HG02623 (cell line): ENCODE data around the gene FBXO24.

Experiments used
- ATAC-seq: cut with Tn5 transposase; IDR thresholded peaks from one replicate; pipeline ENCODE4 v1.9.1; 2021; ENCODE audit warnings: moderate library complexity; ENCODE audit not compliant: unreplicated experiment

FBXO24 gene

GRCh38 chr7:100589341-100589947 is 3.3 kb downstream of the FBXO24 start:
- no peak for ATAC-seq

- ATAC-seq = no peak
These were observed 4.1 kb downstream of the FBXO24 start for GRCh38 chr7:100590077-100590737.

GRCh38 chr7:100591596-100591995 is 5.5 kb downstream of the FBXO24 start:
- ATAC-seq = no peak

GRCh38 chr7:100595188-100595587 is 9.1 kb downstream of the FBXO24 start:
- no peak for ATAC-seq

GRCh38 chr7:100598425-100598824 is 12.3 kb downstream of the FBXO24 start:
- ATAC-seq = no peak

- ATAC-seq = no peak
These were observed 14.0 kb downstream of the FBXO24 start for GRCh38 chr7:100599911-100600729.

- ATAC-seq = no peak
These were observed 14.6 kb downstream of the FBXO24 start for GRCh38 chr7:100600730-100601038.

GRCh38 chr7:100602889-100603725 is 17.0 kb downstream of the FBXO24 start:
- ATAC-seq = no peak

GRCh38 chr7:100603726-100604027 is 17.5 kb downstream of the FBXO24 start:
- no peak for ATAC-seq

- ATAC-seq = peak; percentile 46
These were observed 18.2 kb downstream of the FBXO24 start for GRCh38 chr7:100604028-100604975.

- no peak for ATAC-seq
These were observed 19.1 kb downstream of the FBXO24 start for GRCh38 chr7:100604976-100605911.

GRCh38 chr7:100606313-100606712 is 20.2 kb downstream of the FBXO24 start:
- ATAC-seq = no peak

- no peak for ATAC-seq
These were observed 21.0 kb downstream of the FBXO24 start for GRCh38 chr7:100607111-100607510.

- ATAC-seq = no peak
These were observed 23.8 kb downstream of the FBXO24 start for GRCh38 chr7:100609958-100610357.

- ATAC-seq = peak; percentile 87
These were observed 26.0 kb downstream of the FBXO24 start, which contains the start of gene MOSPD3 for GRCh38 chr7:100611983-100612729. Gene MOSPD3 (plus strand): TSS chr7:100612540. CDS start chr7:100612792, 252 bp downstream.

- no peak for ATAC-seq
These were observed 26.7 kb downstream of the FBXO24 start for GRCh38 chr7:100612730-100613390.

GRCh38 chr7:100613412-100614175 is 27.5 kb downstream of the FBXO24 start:
- ATAC-seq = no peak
